Panc1 (cell line): ENCODE data around the gene GLI1. TPM values are rescaled to one million over a fixed set of nuclear protein-coding genes. Genes with fewer than 3 reads are reported as not detected.

Experiments
- ATAC-seq: fragments of 200-7000 bp; cut with Tn5 transposase; 2 replicates; pipeline ENCODE4 v1.9.1; 2020; ENCODE audit warnings: mild to moderate bottlenecking, moderate library complexity
- BruUV-seq: library from RNA; stranded (reverse); fragments of 400-500 nt; replicated peaks from 2 replicates; lab custom pipeline; 2021; lab: Mats Ljungman, UMichigan
- CTCF ChIA-PET: fragments of 300-600 bp; sonication (Branson Sonifier 250); formaldehyde crosslinking; loops from one replicate; lab custom pipeline; 2022; ENCODE audit warnings: antibody characterized with exemption; lab: Charles Lee
- POLR2A ChIA-PET: fragments of 300-600 bp; sonication (Branson Sonifier 250); formaldehyde crosslinking; loops from one replicate; lab custom pipeline; 2022; ENCODE audit warnings: antibody characterized with exemption; lab: Charles Lee
- DNase-seq: peaks from one replicate; pipeline ENCODE4 v3.0.0-alpha.2; 2010; ENCODE audit warnings: low read depth, low spot score
- H3K27ac ChIP-seq: 2 replicates; pipeline ENCODE4 v1.5.1; 2011; ENCODE audit warnings: mild to moderate bottlenecking, low read length, inconsistent platforms
- H3K27me3 ChIP-seq: fragments of 200-500 bp; sonication (Bioruptor generic); 2 replicates; pipeline ENCODE4 v1.6.0; 2014; ENCODE audit warnings: low read length, inconsistent platforms; ENCODE audit not compliant: control insufficient read depth, insufficient read depth
- H3K36me3 ChIP-seq: fragments of 200-500 bp; sonication (Bioruptor generic); 2 replicates; pipeline ENCODE4 v1.5.1; 2014; ENCODE audit warnings: inconsistent platforms, mild to moderate bottlenecking, low read length, moderate library complexity; ENCODE audit not compliant: control insufficient read depth, insufficient read depth
- H3K4me1 ChIP-seq: 2 replicates; pipeline ENCODE4 v1.5.1; 2011; ENCODE audit warnings: inconsistent platforms, mild to moderate bottlenecking, low read length, moderate library complexity; ENCODE audit not compliant: control insufficient read depth, insufficient read depth
- H3K4me3 ChIP-seq, 2 experiments: 2 replicates each; pipeline ENCODE4 v1.5.1; 2011 to 2012; ENCODE audit warnings: low read depth in 2 of 2, low read length in 2 of 2, mild to moderate bottlenecking in 2 of 2, inconsistent platforms in 1 of 2, moderate library complexity in 1 of 2
- H3K9me3 ChIP-seq: fragments of 200-500 bp; sonication (Bioruptor generic); 2 replicates; pipeline ENCODE4 v1.5.1; 2014; ENCODE audit warnings: low read depth, mild to moderate bottlenecking, inconsistent platforms, low read length, moderate library complexity; ENCODE audit not compliant: control insufficient read depth, insufficient read depth
- POLR2AphosphoS5 ChIP-seq: IDR thresholded peaks from 2 replicates; pipeline ENCODE4 v1.6.1; 2012; ENCODE audit warnings: mild to moderate bottlenecking, low read depth, low read length, moderate library complexity
- SIN3A ChIP-seq: IDR thresholded peaks from 2 replicates; pipeline ENCODE4 v1.6.1; 2012; ENCODE audit warnings: low read depth, mild to moderate bottlenecking, low read length, moderate library complexity, borderline replicate concordance; ENCODE audit not compliant: insufficient read depth
- TCF7L2 ChIP-seq: IDR thresholded peaks from 2 replicates; pipeline ENCODE4 v1.6.1; 2011; ENCODE audit warnings: mild to moderate bottlenecking, low read depth, low read length, inconsistent platforms
- in situ Hi-C: cut with HindIII; loops from 2 replicates; pipeline ENCODE4 v1.10.0; 2016; ENCODE audit warnings: low sequenced_read_pairs, low pct_unique_long_range_greater_than_20kb
- intact Hi-C: fragments of 100-400 bp; cut with micrococcal nuclease; formaldehyde crosslinking; loops from one replicate; pipeline ENCODE4 v1.10.0; 2022; ENCODE audit not compliant: unreplicated experiment
- total RNA-seq: library from RNA; stranded (reverse); gene quantifications from one replicate; pipeline ENCODE4 v1.2.1, GENCODE V29; 2021; ENCODE audit not compliant: unreplicated experiment
- TF ChIP-seq, protein P1 (sequence below): fragments of 450-650 bp; IDR thresholded peaks from 2 replicates; pipeline ENCODE4 v1.5.1; 2017; ENCODE audit warnings: mild to moderate bottlenecking
- TF ChIP-seq, protein P2 (sequence below), 2 experiments: IDR thresholded peaks; 2 replicates each; pipeline ENCODE4 v1.6.1; 2011 to 2012; ENCODE audit warnings: low read depth in 2 of 2, control low read depth in 1 of 2, low read length in 1 of 2, mild to moderate bottlenecking in 1 of 2, moderate library complexity in 1 of 2; ENCODE audit not compliant: insufficient read depth in 1 of 2

The GLI1 gene
- total RNA-seq, 1 experiment from 2014 or later = 6.5 TPM

DNA sequence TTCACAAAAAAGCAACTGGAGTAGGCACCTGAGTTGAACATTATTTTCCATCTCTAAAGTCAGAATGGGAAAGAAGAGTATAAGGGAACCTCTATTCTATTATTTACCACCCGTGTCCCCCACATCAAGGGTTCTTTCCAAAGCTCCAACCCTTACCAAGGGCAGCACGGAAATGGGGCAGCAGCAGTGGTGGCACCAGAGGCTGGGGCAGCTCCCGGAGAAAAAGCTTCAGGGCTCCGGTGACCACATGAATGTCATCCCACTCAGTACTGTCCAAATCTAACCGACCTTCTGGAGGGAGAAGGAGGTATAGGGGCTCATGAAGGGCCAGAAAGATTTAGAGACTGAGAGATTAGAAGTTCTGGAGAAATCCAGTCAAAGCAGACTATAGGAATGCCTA lies 14.3 kb downstream of the GLI1 start:
- TF ChIP-seq, protein P1, sequence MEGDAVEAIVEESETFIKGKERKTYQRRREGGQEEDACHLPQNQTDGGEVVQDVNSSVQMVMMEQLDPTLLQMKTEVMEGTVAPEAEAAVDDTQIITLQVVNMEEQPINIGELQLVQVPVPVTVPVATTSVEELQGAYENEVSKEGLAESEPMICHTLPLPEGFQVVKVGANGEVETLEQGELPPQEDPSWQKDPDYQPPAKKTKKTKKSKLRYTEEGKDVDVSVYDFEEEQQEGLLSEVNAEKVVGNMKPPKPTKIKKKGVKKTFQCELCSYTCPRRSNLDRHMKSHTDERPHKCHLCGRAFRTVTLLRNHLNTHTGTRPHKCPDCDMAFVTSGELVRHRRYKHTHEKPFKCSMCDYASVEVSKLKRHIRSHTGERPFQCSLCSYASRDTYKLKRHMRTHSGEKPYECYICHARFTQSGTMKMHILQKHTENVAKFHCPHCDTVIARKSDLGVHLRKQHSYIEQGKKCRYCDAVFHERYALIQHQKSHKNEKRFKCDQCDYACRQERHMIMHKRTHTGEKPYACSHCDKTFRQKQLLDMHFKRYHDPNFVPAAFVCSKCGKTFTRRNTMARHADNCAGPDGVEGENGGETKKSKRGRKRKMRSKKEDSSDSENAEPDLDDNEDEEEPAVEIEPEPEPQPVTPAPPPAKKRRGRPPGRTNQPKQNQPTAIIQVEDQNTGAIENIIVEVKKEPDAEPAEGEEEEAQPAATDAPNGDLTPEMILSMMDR = no peak
- TF ChIP-seq TCF7L2 = no peak
- no peak for TF ChIP-seq POLR2AphosphoS5
- no peak for TF ChIP-seq SIN3A
- TF ChIP-seq, protein P2, sequence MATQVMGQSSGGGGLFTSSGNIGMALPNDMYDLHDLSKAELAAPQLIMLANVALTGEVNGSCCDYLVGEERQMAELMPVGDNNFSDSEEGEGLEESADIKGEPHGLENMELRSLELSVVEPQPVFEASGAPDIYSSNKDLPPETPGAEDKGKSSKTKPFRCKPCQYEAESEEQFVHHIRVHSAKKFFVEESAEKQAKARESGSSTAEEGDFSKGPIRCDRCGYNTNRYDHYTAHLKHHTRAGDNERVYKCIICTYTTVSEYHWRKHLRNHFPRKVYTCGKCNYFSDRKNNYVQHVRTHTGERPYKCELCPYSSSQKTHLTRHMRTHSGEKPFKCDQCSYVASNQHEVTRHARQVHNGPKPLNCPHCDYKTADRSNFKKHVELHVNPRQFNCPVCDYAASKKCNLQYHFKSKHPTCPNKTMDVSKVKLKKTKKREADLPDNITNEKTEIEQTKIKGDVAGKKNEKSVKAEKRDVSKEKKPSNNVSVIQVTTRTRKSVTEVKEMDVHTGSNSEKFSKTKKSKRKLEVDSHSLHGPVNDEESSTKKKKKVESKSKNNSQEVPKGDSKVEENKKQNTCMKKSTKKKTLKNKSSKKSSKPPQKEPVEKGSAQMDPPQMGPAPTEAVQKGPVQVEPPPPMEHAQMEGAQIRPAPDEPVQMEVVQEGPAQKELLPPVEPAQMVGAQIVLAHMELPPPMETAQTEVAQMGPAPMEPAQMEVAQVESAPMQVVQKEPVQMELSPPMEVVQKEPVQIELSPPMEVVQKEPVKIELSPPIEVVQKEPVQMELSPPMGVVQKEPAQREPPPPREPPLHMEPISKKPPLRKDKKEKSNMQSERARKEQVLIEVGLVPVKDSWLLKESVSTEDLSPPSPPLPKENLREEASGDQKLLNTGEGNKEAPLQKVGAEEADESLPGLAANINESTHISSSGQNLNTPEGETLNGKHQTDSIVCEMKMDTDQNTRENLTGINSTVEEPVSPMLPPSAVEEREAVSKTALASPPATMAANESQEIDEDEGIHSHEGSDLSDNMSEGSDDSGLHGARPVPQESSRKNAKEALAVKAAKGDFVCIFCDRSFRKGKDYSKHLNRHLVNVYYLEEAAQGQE (IDR thresholded peaks at IDR 0.05; ENCODE audit: insufficient read depth in 1 of 2, low read depth in 2 of 2, low read length in 1 of 2) = no peak
- Histone ChIP-seq H3K27me3 (peaks cover 2% of the 10 kb centered on the region; the same call in 1 of the 2 replicates), H3K36me3 (no peaks in the 10 kb centered on the region), H3K9me3 (no peaks in the 10 kb centered on the region), H3K27ac (no peak overlapping the region), H3K4me3 (no peak overlapping the region), H3K4me1 (no peaks in the 10 kb centered on the region; the same call in 1 of the 2 replicates)
- in situ Hi-C loops = no loop called here
- BruUV-seq = no TSS peak
- ATAC-seq (no peak), DNase-seq (no peak)
- CTCF ChIA-PET = no interaction called here
- intact Hi-C loops = no loop called here
- POLR2A ChIA-PET = no interaction called here

DNA sequence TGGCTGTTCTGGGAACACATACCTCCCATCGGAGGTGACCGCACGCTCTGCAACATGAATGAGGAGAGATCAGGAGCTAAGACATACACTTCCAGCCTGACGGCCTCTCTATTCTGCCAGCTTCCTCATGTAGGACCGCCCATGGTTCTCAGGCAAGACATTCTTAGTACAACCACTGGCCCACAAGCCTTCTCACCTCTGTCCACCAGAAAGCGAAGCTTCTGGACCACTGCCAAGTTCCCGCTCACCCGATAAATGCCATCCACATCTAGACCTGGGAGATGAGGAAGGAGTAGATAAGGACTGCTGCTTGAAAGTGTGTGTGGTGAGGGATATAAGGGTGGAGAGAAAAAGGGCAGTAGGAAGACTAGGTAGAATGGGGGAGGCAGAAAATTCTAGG lies 14.8 kb downstream of the GLI1 start:
- Histone ChIP-seq H3K36me3 (no peaks in the 10 kb centered on the region), H3K27ac (no peak overlapping the region), H3K27me3 (peaks cover 2% of the 10 kb centered on the region; the same call in 1 of the 2 replicates), H3K4me3 (no peak overlapping the region), H3K9me3 (no peaks in the 10 kb centered on the region), H3K4me1 (no peaks in the 10 kb centered on the region; the same call in 1 of the 2 replicates)
- TF ChIP-seq, protein P1 = no peak
- TF ChIP-seq, protein P2 (IDR thresholded peaks at IDR 0.05; ENCODE audit: insufficient read depth in 1 of 2, low read depth in 2 of 2, low read length in 1 of 2) = no peak
- no peak for TF ChIP-seq SIN3A
- TF ChIP-seq POLR2AphosphoS5 = no peak
- no peak for TF ChIP-seq TCF7L2
- intact Hi-C loops = no loop called here
- POLR2A ChIA-PET = no interaction called here
- no TSS peak for BruUV-seq
- in situ Hi-C loops = no loop called here
- DNase-seq (no peak), ATAC-seq (no peak)
- CTCF ChIA-PET = no interaction called here
